HG03108 (cell line): Measurements from ENCODE around the gene LRBA.

Experiments used
- ATAC-seq: cut with Tn5 transposase; IDR thresholded peaks from one replicate; pipeline ENCODE4 v1.9.1; 2021; ENCODE audit warnings: moderate library complexity; ENCODE audit not compliant: unreplicated experiment

The LRBA gene

GRCh38 chr4:150818661-150819060 lies 196.4 kb downstream of the LRBA start:
- ATAC-seq: no peak

- no peak for ATAC-seq
Observed at GRCh38 chr4:150817804-150818528, 197.1 kb downstream of the LRBA start.

GRCh38 chr4:150817017-150817416 lies 198.1 kb downstream of the LRBA start:
- no peak for ATAC-seq

- no peak for ATAC-seq
Observed at GRCh38 chr4:150816491-150816890, 198.6 kb downstream of the LRBA start.

- no peak for ATAC-seq
Observed at GRCh38 chr4:150814873-150815272, 200.2 kb downstream of the LRBA start.

GRCh38 chr4:150805183-150806025 lies 209.7 kb downstream of the LRBA start:
- ATAC-seq: no peak

- ATAC-seq: no peak
Observed at GRCh38 chr4:150801833-150802232, 213.3 kb downstream of the LRBA start.

GRCh38 chr4:150799207-150799606 lies 215.9 kb downstream of the LRBA start:
- ATAC-seq: no peak

- ATAC-seq: no peak
Observed at GRCh38 chr4:150794706-150795105, 220.4 kb downstream of the LRBA start.

- no peak for ATAC-seq
Observed at GRCh38 chr4:150789864-150790263, 225.2 kb downstream of the LRBA start.

- no peak for ATAC-seq
Observed at GRCh38 chr4:150784939-150785338, 230.1 kb downstream of the LRBA start.

GRCh38 chr4:150784305-150784704 lies 230.8 kb downstream of the LRBA start:
- no peak for ATAC-seq

- no peak for ATAC-seq
Observed at GRCh38 chr4:150782921-150783320, 232.2 kb downstream of the LRBA start.

GRCh38 chr4:150782311-150782710 lies 232.8 kb downstream of the LRBA start:
- ATAC-seq: no peak

GRCh38 chr4:150781191-150781590 lies 233.9 kb downstream of the LRBA start:
- no peak for ATAC-seq

GRCh38 chr4:150779707-150780106 lies 235.4 kb downstream of the LRBA start:
- no peak for ATAC-seq

GRCh38 chr4:150773729-150774449 lies 241.2 kb downstream of the LRBA start:
- ATAC-seq: no peak

- no peak for ATAC-seq
Observed at GRCh38 chr4:150773032-150773431, 242.1 kb downstream of the LRBA start.

- ATAC-seq: no peak
Observed at GRCh38 chr4:150771382-150771781, 243.7 kb downstream of the LRBA start.

- ATAC-seq: no peak
Observed at GRCh38 chr4:150769845-150770244, 245.2 kb downstream of the LRBA start.

- ATAC-seq: no peak
Observed at GRCh38 chr4:150769248-150769647, 245.8 kb downstream of the LRBA start.

GRCh38 chr4:150768497-150768896 lies 246.6 kb downstream of the LRBA start:
- no peak for ATAC-seq
